GM18867 (cell line): Measurements from ENCODE around the gene MMRN1.

Source experiments
- ATAC-seq: cut with Tn5 transposase; IDR thresholded peaks from one replicate; pipeline ENCODE4 v1.9.1; 2021; ENCODE audit warnings: mild to moderate bottlenecking, moderate library complexity; ENCODE audit not compliant: unreplicated experiment

MMRN1 gene

GRCh38 chr4:89995814-89996213, 101.2 kb downstream of the MMRN1 start:
- ATAC-seq: no peak

- ATAC-seq: no peak
Measured at GRCh38 chr4:89997171-89997704, 102.6 kb downstream of the MMRN1 start.

GRCh38 chr4:89998469-89999011, 103.9 kb downstream of the MMRN1 start:
- no peak for ATAC-seq

- ATAC-seq: no peak
Measured at GRCh38 chr4:90001023-90001422, 106.4 kb downstream of the MMRN1 start.

GRCh38 chr4:90002441-90003062, 107.9 kb downstream of the MMRN1 start:
- no peak for ATAC-seq
